ENCODE measurements around the gene PEX16. TPM values are rescaled to one million over a fixed set of nuclear protein-coding genes. Genes with fewer than 3 reads are reported as not detected.
A peak's percentile ranks its signal among the peaks of the same experiment; 100 is the strongest.

The PEX16 gene
- 10 to 100 TPM; 30.0 to 44.9 TPM for total RNA-seq

GRCh38 chr11:45917623-45918330, at the start of gene PEX16:
Gene PEX16 (minus strand): TSS chr11:45917877. CDS start chr11:45917811, 66 bp downstream.
- H3K4me3 ChIP-seq, result peak within 1 kb of the TSS; percentile 95
- intact Hi-C loops (cut with DNase I), result no loop called here
- peak; percentile 97 for DNase-seq
- H3K4me1 ChIP-seq, result peaks cover 5% of the 10 kb centered on the region
- peaks cover 11% of the 10 kb centered on the region for H3K27me3 ChIP-seq
- peak within 1 kb of the TSS; percentile 80 to 94 for H3K9ac ChIP-seq (ENCODE audit: low read depth in 2 of 2, low read length in 2 of 2)
- no peaks in the 10 kb centered on the region for H3K9me3 ChIP-seq
- H3K27ac ChIP-seq, result peak within 1 kb of the TSS; percentile 81
- no peak for TF ChIP-seq CTCF (IDR thresholded peaks at IDR 0.05)
- peaks cover 18% of the 10 kb centered on the region for H3K36me3 ChIP-seq

GRCh38 chr11:45964911-45965389, 47.3 kb upstream of the PEX16 start:
- H3K4me1 ChIP-seq, result no peaks in the 10 kb centered on the region
- no peak overlapping the region for H3K27ac ChIP-seq
- intact Hi-C loops (cut with DNase I), result loop anchor here (5.0 kb wide), 1 partner anchor 37 kb away; no protein-coding TSS in a partner anchor
- H3K36me3 ChIP-seq, result peaks cover 6% of the 10 kb centered on the region
- no peaks in the 10 kb centered on the region for H3K9me3 ChIP-seq
- DNase-seq, result peak; percentile 54
- TF ChIP-seq CTCF (IDR thresholded peaks at IDR 0.05), result peak; percentile 78
- H3K9ac ChIP-seq (ENCODE audit: low read depth in 2 of 2, low read length in 2 of 2), result no peak overlapping the region
- H3K27me3 ChIP-seq, result no peaks in the 10 kb centered on the region
- H3K4me3 ChIP-seq, result no peak overlapping the region

- Histone ChIP-seq H3K27ac (no peak overlapping the region), H3K4me3 (no peak overlapping the region), H3K36me3 (no peaks in the 10 kb centered on the region), H3K27me3 (no peaks in the 10 kb centered on the region), H3K9ac (ENCODE audit: low read depth in 2 of 2, low read length in 2 of 2) (no peak overlapping the region), H3K9me3 (no peaks in the 10 kb centered on the region), H3K4me1 (no peaks in the 10 kb centered on the region)
- no peak for TF ChIP-seq CTCF (IDR thresholded peaks at IDR 0.05)
- intact Hi-C loops (cut with DNase I), result no loop called here
- no peak for DNase-seq
Observed at GRCh38 chr11:45961751-45962240, 44.1 kb upstream of the PEX16 start.

- no peak overlapping the region for H3K9ac ChIP-seq (ENCODE audit: low read depth in 2 of 2, low read length in 2 of 2)
- H3K27ac ChIP-seq, result no peak overlapping the region
- intact Hi-C loops (cut with DNase I), result no loop called here
- H3K4me3 ChIP-seq, result no peak overlapping the region
- no peaks in the 10 kb centered on the region for H3K4me1 ChIP-seq
- no peaks in the 10 kb centered on the region for H3K9me3 ChIP-seq
- no peaks in the 10 kb centered on the region for H3K36me3 ChIP-seq
- TF ChIP-seq CTCF (IDR thresholded peaks at IDR 0.05), result no peak
- no peaks in the 10 kb centered on the region for H3K27me3 ChIP-seq
- no peak for DNase-seq
Observed at GRCh38 chr11:45960387-45961095, 42.9 kb upstream of the PEX16 start.

- Histone ChIP-seq H3K27ac (no peak overlapping the region), H3K27me3 (no peaks in the 10 kb centered on the region), H3K4me3 (no peak overlapping the region), H3K4me1 (no peaks in the 10 kb centered on the region), H3K9ac (ENCODE audit: low read depth in 2 of 2, low read length in 2 of 2) (no peak overlapping the region), H3K36me3 (no peaks in the 10 kb centered on the region), H3K9me3 (no peaks in the 10 kb centered on the region)
- intact Hi-C loops (cut with DNase I), result no loop called here
- no peak for TF ChIP-seq CTCF (IDR thresholded peaks at IDR 0.05)
- no peak for DNase-seq
Observed at GRCh38 chr11:45959851-45960250, 42.2 kb upstream of the PEX16 start.
